Measurements from ENCODE around the gene PDHA1. TPM values are rescaled to one million over a fixed set of nuclear protein-coding genes. Genes with fewer than 3 reads are reported as not detected.

PDHA1 gene
- total and polyA plus RNA-seq, 2 donors from 2014 or later, result 206 to 526 TPM

- TF ChIP-seq CTCF (IDR thresholded peaks at IDR 0.05; ENCODE audit: borderline replicate concordance, extremely low read depth, insufficient read depth), result no peak
- no peak for FAIRE-seq
Measured at GRCh38 chrX:19347916-19348315, 4.2 kb downstream of the PDHA1 start.

GRCh38 chrX:19349264-19349663 lies 5.5 kb downstream of the PDHA1 start:
- Histone ChIP-seq H3K9ac (ENCODE audit: low read length in 3 of 3) (no peak overlapping the region), H3K27me3 (ENCODE audit: control insufficient read depth, insufficient read depth, low read length) (no peaks in the 10 kb centered on the region), H3K9me3 (ENCODE audit: control insufficient read depth in 2 of 3, insufficient read depth in 1 of 3, low read length in 3 of 3) (no peaks in the 10 kb centered on the region), H3K4me3 (ENCODE audit: low read length in 3 of 3) (no peak overlapping the region), H3K4me1 (ENCODE audit: control insufficient read depth in 2 of 3, insufficient read depth in 2 of 3, low read depth in 1 of 3, low read length in 3 of 3) (no peaks in the 10 kb centered on the region), H3K27ac (ENCODE audit: low read depth in 2 of 2, low read length in 2 of 2) (no peak overlapping the region), H3K36me3 (ENCODE audit: control insufficient read depth in 2 of 3, insufficient read depth in 3 of 3, low read length in 3 of 3) (peaks cover 3 to 21% (median 14%) of the 10 kb centered on the region in 3 donors)
- FAIRE-seq (no peak), DNase-seq (no peak)
- intact Hi-C loops (cut with DNase I), result no loop called here
- no peak for TF ChIP-seq CTCF (IDR thresholded peaks at IDR 0.05; ENCODE audit: borderline replicate concordance, extremely low read depth, insufficient read depth)

More at GRCh38 chrX:19347916-19348315, 4.2 kb downstream of the PDHA1 start:
- Histone ChIP-seq H3K36me3 (ENCODE audit: control insufficient read depth in 2 of 3, insufficient read depth in 3 of 3, low read length in 3 of 3) (peaks cover under 1 to 14% (median 9%) of the 10 kb centered on the region in 3 donors), H3K27ac (ENCODE audit: low read depth in 2 of 2, low read length in 2 of 2) (no peak overlapping the region), H3K9ac (ENCODE audit: low read length in 3 of 3) (no peak overlapping the region), H3K27me3 (ENCODE audit: control insufficient read depth, insufficient read depth, low read length) (no peaks in the 10 kb centered on the region), H3K4me1 (ENCODE audit: control insufficient read depth in 2 of 3, insufficient read depth in 2 of 3, low read depth in 1 of 3, low read length in 3 of 3) (peaks cover 0 to 2% (median 0%) of the 10 kb centered on the region in 3 donors), H3K9me3 (ENCODE audit: control insufficient read depth in 2 of 3, insufficient read depth in 1 of 3, low read length in 3 of 3) (no peaks in the 10 kb centered on the region), H3K4me3 (ENCODE audit: low read length in 3 of 3) (no peak overlapping the region)
- intact Hi-C loops (cut with DNase I), result no loop called here
- no peak for DNase-seq

GRCh38 chrX:19350941-19351384 lies 7.2 kb downstream of the PDHA1 start:
- H3K9me3 ChIP-seq (ENCODE audit: control insufficient read depth in 2 of 3, insufficient read depth in 1 of 3, low read length in 3 of 3), result no peaks in the 10 kb centered on the region
- no peaks in the 10 kb centered on the region for H3K4me1 ChIP-seq (ENCODE audit: control insufficient read depth in 2 of 3, insufficient read depth in 2 of 3, low read depth in 1 of 3, low read length in 3 of 3)
- DNase-seq (no peak), FAIRE-seq (no peak)
- no peak overlapping the region for H3K4me3 ChIP-seq (ENCODE audit: low read length in 3 of 3)
- H3K9ac ChIP-seq (ENCODE audit: low read length in 3 of 3), result no peak overlapping the region
- no peaks in the 10 kb centered on the region for H3K27me3 ChIP-seq (ENCODE audit: control insufficient read depth, insufficient read depth, low read length)
- peaks cover 3 to 28% (median 25%) of the 10 kb centered on the region in 3 donors for H3K36me3 ChIP-seq (ENCODE audit: control insufficient read depth in 2 of 3, insufficient read depth in 3 of 3, low read length in 3 of 3)
- no peak for TF ChIP-seq CTCF (IDR thresholded peaks at IDR 0.05; ENCODE audit: borderline replicate concordance, extremely low read depth, insufficient read depth)
- H3K27ac ChIP-seq (ENCODE audit: low read depth in 2 of 2, low read length in 2 of 2), result no peak overlapping the region
- intact Hi-C loops (cut with DNase I), result no loop called here

GRCh38 chrX:19354625-19355024 lies 10.9 kb downstream of the PDHA1 start:
- intact Hi-C loops (cut with DNase I), result no loop called here
- DNase-seq, result no peak
- no peak for FAIRE-seq
- Histone ChIP-seq H3K27me3 (ENCODE audit: control insufficient read depth, insufficient read depth, low read length) (no peaks in the 10 kb centered on the region), H3K36me3 (ENCODE audit: control insufficient read depth in 2 of 3, insufficient read depth in 3 of 3, low read length in 3 of 3) (peaks cover 6 to 51% (median 42%) of the 10 kb centered on the region in 3 donors), H3K9me3 (ENCODE audit: control insufficient read depth in 2 of 3, insufficient read depth in 1 of 3, low read length in 3 of 3) (no peaks in the 10 kb centered on the region), H3K4me3 (ENCODE audit: low read length in 3 of 3) (no peak overlapping the region), H3K9ac (ENCODE audit: low read length in 3 of 3) (no peak overlapping the region), H3K4me1 (ENCODE audit: control insufficient read depth in 2 of 3, insufficient read depth in 2 of 3, low read depth in 1 of 3, low read length in 3 of 3) (no peaks in the 10 kb centered on the region), H3K27ac (ENCODE audit: low read depth in 2 of 2, low read length in 2 of 2) (no peak overlapping the region)
- TF ChIP-seq CTCF (IDR thresholded peaks at IDR 0.05; ENCODE audit: borderline replicate concordance, extremely low read depth, insufficient read depth), result no peak
